SU-DHL-6 (cell line): ENCODE data around the gene RNFT1.
"Not testable (repeated sequence)": the region's sequence is repeated elsewhere in the genome, so short reads cannot be mapped to it uniquely, and the experiment has no call there.

ENCODE experiments used
- EZH2phosphoT487 ChIP-seq: fragments of 200-600 bp; sonication (generic), shearing (Covaris generic); conservative IDR thresholded peaks from 2 replicates; pipeline ENCODE4 v1.6.1; 2018; ENCODE audit warnings: mild to moderate bottlenecking, antibody characterized with exemption, low read length, moderate library complexity, mixed read lengths
- TF ChIP-seq, protein P1 (sequence below): fragments of 200-600 bp; sonication (generic); IDR thresholded peaks from one replicate; pipeline ENCODE4 v1.5.1; 2017; ENCODE audit warnings: antibody characterized with exemption, mild to moderate bottlenecking, low read length, moderate library complexity; ENCODE audit not compliant: insufficient read depth, poor library complexity, severe bottlenecking

DNA sequence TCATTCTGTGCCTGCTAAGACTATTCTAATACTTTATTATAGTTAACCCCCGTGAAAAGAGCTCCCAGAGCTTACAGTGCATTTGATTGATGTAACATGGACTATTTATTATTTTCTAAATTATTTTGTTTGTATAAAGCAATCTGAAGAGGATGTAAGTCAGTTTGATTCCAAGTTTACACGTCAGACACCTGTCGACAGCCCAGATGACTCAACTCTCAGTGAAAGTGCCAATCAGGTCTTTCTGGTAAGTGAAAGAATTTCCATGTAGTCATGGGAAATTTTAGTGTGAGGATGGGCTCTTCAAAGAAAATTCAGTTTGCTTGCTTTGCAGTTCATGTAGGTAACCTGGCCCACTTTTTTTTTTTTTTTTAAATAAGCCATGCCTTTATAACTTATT, 23.8 kb downstream of the RNFT1 start:
- TF ChIP-seq, protein P1, sequence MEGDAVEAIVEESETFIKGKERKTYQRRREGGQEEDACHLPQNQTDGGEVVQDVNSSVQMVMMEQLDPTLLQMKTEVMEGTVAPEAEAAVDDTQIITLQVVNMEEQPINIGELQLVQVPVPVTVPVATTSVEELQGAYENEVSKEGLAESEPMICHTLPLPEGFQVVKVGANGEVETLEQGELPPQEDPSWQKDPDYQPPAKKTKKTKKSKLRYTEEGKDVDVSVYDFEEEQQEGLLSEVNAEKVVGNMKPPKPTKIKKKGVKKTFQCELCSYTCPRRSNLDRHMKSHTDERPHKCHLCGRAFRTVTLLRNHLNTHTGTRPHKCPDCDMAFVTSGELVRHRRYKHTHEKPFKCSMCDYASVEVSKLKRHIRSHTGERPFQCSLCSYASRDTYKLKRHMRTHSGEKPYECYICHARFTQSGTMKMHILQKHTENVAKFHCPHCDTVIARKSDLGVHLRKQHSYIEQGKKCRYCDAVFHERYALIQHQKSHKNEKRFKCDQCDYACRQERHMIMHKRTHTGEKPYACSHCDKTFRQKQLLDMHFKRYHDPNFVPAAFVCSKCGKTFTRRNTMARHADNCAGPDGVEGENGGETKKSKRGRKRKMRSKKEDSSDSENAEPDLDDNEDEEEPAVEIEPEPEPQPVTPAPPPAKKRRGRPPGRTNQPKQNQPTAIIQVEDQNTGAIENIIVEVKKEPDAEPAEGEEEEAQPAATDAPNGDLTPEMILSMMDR, result not testable (repeated sequence)
- TF ChIP-seq EZH2phosphoT487, result not testable (repeated sequence)
